ENCODE data around the gene CAPN2. TPM values are rescaled to one million over a fixed set of nuclear protein-coding genes. Genes with fewer than 3 reads are reported as not detected.

Gene CAPN2
- total RNA-seq, 3 donors from 2014 or later (not counting 1 experiment from before 2014, with no cell fraction given) = 228 to 275 (median 236) TPM

GRCh38 chr1:223711747-223712193, 569 bp upstream of the CAPN2 start:
- intact Hi-C loops (cut with micrococcal nuclease) = loop anchor here (1.0 to 2.0 kb wide), 2 partner anchors 15 to 37 kb away; no protein-coding TSS in a partner anchor
- no peaks in the 10 kb centered on the region for H3K9me3 Mint-ChIP-seq
- H3K36me3 Mint-ChIP-seq = no peaks in the 10 kb centered on the region
- H3K36me3 ChIP-seq (ENCODE audit: control insufficient read depth, insufficient read depth, low read length) = no peaks in the 10 kb centered on the region
- no peaks in the 10 kb centered on the region for H3K9me3 ChIP-seq (ENCODE audit: control insufficient read depth, insufficient read depth, low read length)
- no peaks in the 10 kb centered on the region for H3K27me3 Mint-ChIP-seq (ENCODE audit: low read depth in 2 of 2)
- H3K4me1 ChIP-seq (ENCODE audit: control insufficient read depth, insufficient read depth, low read length) = peaks cover 46% of the 10 kb centered on the region
- TF ChIP-seq CTCF (IDR thresholded peaks at IDR 0.05) = no peak
- peak overlapping the region; percentile 62 for H3K27ac ChIP-seq (ENCODE audit: low read length)
- peak overlapping the region; percentile 49 to 92 for H3K27ac Mint-ChIP-seq
- H3K4me3 Mint-ChIP-seq = peak overlapping the region; percentile 81
- no peaks in the 10 kb centered on the region for H3K27me3 ChIP-seq (ENCODE audit: control insufficient read depth, insufficient read depth, low read length)
- peaks cover 44 to 48% of the 10 kb centered on the region in 2 donors for H3K4me1 Mint-ChIP-seq
- DNase-seq = no peak
- peak overlapping the region; percentile 37 for H3K4me3 ChIP-seq (ENCODE audit: low read length)
- ATAC-seq = no peak
- 79% methylated on average over 13 of the region's 15 CpGs for WGBS (ENCODE audit: insufficient coverage)

GRCh38 chr1:223712850-223713474, 623 bp downstream of the CAPN2 start:
- ATAC-seq (peak; percentile 36 to 54 (median 52)), DNase-seq (peak; percentile 44 to 69)
- peak overlapping the region; percentile 89 for H3K4me3 ChIP-seq (ENCODE audit: low read length)
- no peaks in the 10 kb centered on the region for H3K27me3 ChIP-seq (ENCODE audit: control insufficient read depth, insufficient read depth, low read length)
- intact Hi-C loops (cut with micrococcal nuclease) = loop anchor here (1.0 to 2.0 kb wide), 2 partner anchors 13 to 36 kb away; no protein-coding TSS in a partner anchor
- peaks cover 53 to 60% of the 10 kb centered on the region in 2 donors for H3K4me1 Mint-ChIP-seq
- H3K27ac Mint-ChIP-seq = peak overlapping the region; percentile 92 to 94
- no peaks in the 10 kb centered on the region for H3K36me3 Mint-ChIP-seq
- TF ChIP-seq CTCF (IDR thresholded peaks at IDR 0.05) = no peak
- peaks cover 58% of the 10 kb centered on the region for H3K4me1 ChIP-seq (ENCODE audit: control insufficient read depth, insufficient read depth, low read length)
- no peaks in the 10 kb centered on the region for H3K9me3 Mint-ChIP-seq
- peaks cover 1% of the 10 kb centered on the region for H3K36me3 ChIP-seq (ENCODE audit: control insufficient read depth, insufficient read depth, low read length)
- peak overlapping the region; percentile 83 for H3K27ac ChIP-seq (ENCODE audit: low read length)
- peak overlapping the region; percentile 82 for H3K4me3 Mint-ChIP-seq
- no peaks in the 10 kb centered on the region for H3K27me3 Mint-ChIP-seq (ENCODE audit: low read depth in 2 of 2)
- 6% methylated on average over 40 of the region's 40 CpGs for WGBS (ENCODE audit: insufficient coverage)
- no peaks in the 10 kb centered on the region for H3K9me3 ChIP-seq (ENCODE audit: control insufficient read depth, insufficient read depth, low read length)

DNA sequence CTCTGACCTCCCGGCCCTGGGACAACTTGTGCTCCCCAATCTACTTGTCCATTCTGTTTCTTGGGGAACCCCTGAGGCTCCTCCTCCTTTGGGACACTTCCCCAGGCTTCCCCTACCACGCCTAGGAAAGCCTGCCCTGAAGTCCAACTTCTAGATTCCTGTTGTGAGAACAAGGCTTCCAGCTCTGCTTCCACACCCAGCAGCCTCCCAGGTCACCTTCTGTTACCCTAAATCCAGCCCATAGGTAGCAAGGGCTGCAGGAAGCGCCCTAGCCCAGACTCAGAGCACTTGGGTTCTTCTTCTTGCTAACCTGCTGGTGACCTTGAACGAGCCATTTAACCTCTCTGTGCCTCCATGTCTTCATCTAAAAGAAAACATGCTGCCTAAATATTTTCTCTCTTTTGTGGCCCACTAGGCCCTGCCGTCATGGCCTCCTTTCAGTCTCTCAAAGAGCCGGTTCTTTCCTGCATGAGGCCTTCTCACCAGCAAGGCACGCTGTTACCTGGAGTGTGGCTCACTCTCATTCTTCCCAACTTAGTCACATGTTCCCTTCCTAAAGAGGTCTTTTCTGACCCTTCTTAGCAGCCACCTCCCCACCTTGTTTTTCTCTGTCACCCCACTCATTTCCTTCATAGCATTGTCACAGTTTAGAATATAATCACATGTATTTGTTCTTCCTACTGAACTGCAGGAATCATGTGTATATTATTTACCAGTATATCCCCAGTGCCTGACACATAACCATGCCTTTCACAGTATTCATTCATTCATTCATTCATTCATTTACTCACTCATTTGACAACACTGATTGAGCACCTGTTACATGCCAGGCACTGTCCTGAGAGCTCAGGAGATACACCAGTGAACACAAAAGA, 1.4 kb downstream of the CAPN2 start:
- no peak for TF ChIP-seq CTCF (IDR thresholded peaks at IDR 0.05)
- no peaks in the 10 kb centered on the region for H3K27me3 Mint-ChIP-seq (ENCODE audit: low read depth in 2 of 2)
- Histone ChIP-seq H3K36me3 (ENCODE audit: control insufficient read depth, insufficient read depth, low read length) (peaks cover 9% of the 10 kb centered on the region), H3K4me3 (ENCODE audit: low read length) (peak overlapping the region; percentile 89), H3K9me3 (ENCODE audit: control insufficient read depth, insufficient read depth, low read length) (no peaks in the 10 kb centered on the region), H3K4me1 (ENCODE audit: control insufficient read depth, insufficient read depth, low read length) (peaks cover 67% of the 10 kb centered on the region), H3K27me3 (ENCODE audit: control insufficient read depth, insufficient read depth, low read length) (no peaks in the 10 kb centered on the region), H3K27ac (ENCODE audit: low read length) (peak overlapping the region; percentile 83)
- intact Hi-C loops (cut with micrococcal nuclease) = loop anchor here (2.0 kb wide), 1 partner anchor 35 kb away; no protein-coding TSS in a partner anchor
- WGBS (ENCODE audit: insufficient coverage) = 59% methylated on average over 7 of the region's 7 CpGs
- H3K9me3 Mint-ChIP-seq = no peaks in the 10 kb centered on the region
- peaks cover 61 to 68% of the 10 kb centered on the region in 2 donors for H3K4me1 Mint-ChIP-seq
- DNase-seq (peak in 1 of 2 donors; percentile 54), ATAC-seq (no peak)
- no peaks in the 10 kb centered on the region for H3K36me3 Mint-ChIP-seq
- peak overlapping the region; percentile 82 for H3K4me3 Mint-ChIP-seq
- peak overlapping the region; percentile 92 to 94 for H3K27ac Mint-ChIP-seq

Measured in natural killer cell (primary cell).